H1 (cell line): ENCODE measurements around the gene PTPMT1. TPM values are rescaled to one million over a fixed set of nuclear protein-coding genes. Genes with fewer than 3 reads are reported as not detected.

Experiments
- CTCF ChIA-PET: fragments of 300-600 bp; sonication (Branson Sonifier 250); formaldehyde crosslinking; loops from one replicate; lab custom pipeline; 2021; ENCODE audit not compliant: partially characterized antibody; lab: Charles Lee
- POLR2A ChIA-PET: fragments of 300-600 bp; sonication (Branson Sonifier 250); formaldehyde crosslinking; loops from one replicate; lab custom pipeline; 2021; ENCODE audit warnings: inconsistent platforms; ENCODE audit not compliant: partially characterized antibody; lab: Charles Lee
- DNase-seq, 2 experiments: peaks; one replicate each; pipeline versions ENCODE4 v3.0.0 to v3.0.0-alpha.2; 2010 to 2022; ENCODE audit warnings: low spot score in 2 of 2, low read depth in 1 of 2, mixed read lengths in 1 of 2
- FAIRE-seq: peaks from 2 replicates; lab custom pipeline; 2011; peaks lifted over from hg19 to GRCh38; lab: Jason Lieb, UNC
- H2AFZ ChIP-seq: 2 replicates; pipeline ENCODE4 v1.8.1; 2012; ENCODE audit warnings: low read length, inconsistent platforms
- H2AK5ac ChIP-seq: 2 replicates; pipeline ENCODE4 v1.6.1; 2013; ENCODE audit warnings: low read depth, low read length
- H2BK120ac ChIP-seq: replicated peaks from 2 replicates; pipeline ENCODE3; 2013; ENCODE audit warnings: low read depth, low read length, inconsistent platforms
- H2BK12ac ChIP-seq: 2 replicates; pipeline ENCODE4 v1.6.1; 2013; ENCODE audit warnings: low read depth, low read length
- H2BK15ac ChIP-seq: 2 replicates; pipeline ENCODE4 v1.6.1; 2013; ENCODE audit warnings: low read length
- H2BK20ac ChIP-seq: 2 replicates; pipeline ENCODE4 v1.6.1; 2013; ENCODE audit warnings: low read length
- H2BK5ac ChIP-seq: 2 replicates; pipeline ENCODE4 v1.6.1; 2013; ENCODE audit warnings: low read depth, low read length
- H3K14ac ChIP-seq: 2 replicates; pipeline ENCODE4 v1.6.1; 2013; ENCODE audit warnings: inconsistent platforms; ENCODE audit not compliant: insufficient read length
- H3K18ac ChIP-seq: 2 replicates; pipeline ENCODE4 v1.6.1; 2013; ENCODE audit warnings: low read length; ENCODE audit errors: extremely low read depth
- H3K23ac ChIP-seq: 2 replicates; pipeline ENCODE4 v1.6.1; 2013; ENCODE audit warnings: inconsistent platforms; ENCODE audit not compliant: insufficient read length
- H3K23me2 ChIP-seq: 2 replicates; pipeline ENCODE4 v1.6.1; 2013; ENCODE audit warnings: low read depth, low read length
- H3K27ac ChIP-seq: 2 replicates; pipeline ENCODE4 v1.6.1; 2011; ENCODE audit warnings: low read depth, low read length, inconsistent platforms
- H3K27me3 ChIP-seq, 4 experiments: replicated peaks in 1 of 4; 1 replicate in 1 of 4; 2 replicates in 3 of 4; pipeline versions ENCODE4 v1.6.1 to v1.8.1; 2011 to 2013; ENCODE audit warnings: low read length in 3 of 4, mild to moderate bottlenecking in 3 of 4, inconsistent platforms in 2 of 4, mixed read lengths in 2 of 4, moderate library complexity in 1 of 4; ENCODE audit not compliant: control insufficient read depth in 3 of 4, insufficient read depth in 3 of 4; ENCODE audit errors: extremely low read depth in 1 of 4
- H3K36me3 ChIP-seq, 4 experiments: 2 replicates each; pipeline versions ENCODE4 v1.6.1 to v1.8.1; 2011 to 2013; ENCODE audit warnings: mild to moderate bottlenecking in 4 of 4, low read length in 3 of 4, moderate library complexity in 2 of 4, control low read depth in 1 of 4, inconsistent platforms in 1 of 4; ENCODE audit not compliant: insufficient read depth in 4 of 4, control insufficient read depth in 2 of 4
- H3K4ac ChIP-seq: replicated peaks from 2 replicates; pipeline ENCODE3; 2013; ENCODE audit warnings: low read length, low read depth, mixed read lengths, inconsistent platforms; ENCODE audit not compliant: insufficient read length
- H3K4me1 ChIP-seq, 4 experiments: replicated peaks in 1 of 4; 1 replicate in 1 of 4; 2 replicates in 3 of 4; pipeline versions ENCODE4 v1.6.1 to v1.8.1; 2011 to 2013; ENCODE audit warnings: low read length in 3 of 4, inconsistent platforms in 2 of 4, mixed read lengths in 1 of 4; ENCODE audit not compliant: insufficient read depth in 4 of 4, control insufficient read depth in 3 of 4
- H3K4me2 ChIP-seq, 2 experiments: 2 replicates each; pipeline versions ENCODE4 v1.6.1 to v1.8.1; 2011 to 2013; ENCODE audit warnings: low read depth in 2 of 2, low read length in 2 of 2, control low read depth in 1 of 2, inconsistent platforms in 1 of 2, mild to moderate bottlenecking in 1 of 2; ENCODE audit not compliant: insufficient read depth in 1 of 2
- H3K4me3 ChIP-seq, 4 experiments: fragments of 200-600, 300-600 bp in 1 of 4; sonication (generic), shearing (Covaris generic), sonication (Bioruptor Twin) in 1 of 4; 2 replicates each; pipeline versions ENCODE4 v1.5.1 to v1.8.1; 2011 to 2016; ENCODE audit warnings: low read length in 4 of 4, low read depth in 3 of 4, control low read depth in 2 of 4, inconsistent platforms in 2 of 4, mild to moderate bottlenecking in 2 of 4, mixed read lengths in 1 of 4, moderate library complexity in 1 of 4; ENCODE audit not compliant: insufficient read depth in 2 of 4; ENCODE audit errors: extremely low read depth in 1 of 4
- H3K56ac ChIP-seq: replicated peaks from 2 replicates; pipeline ENCODE3; 2013; ENCODE audit warnings: low read depth, mild to moderate bottlenecking, mixed read lengths, low read length, inconsistent platforms; ENCODE audit not compliant: insufficient read length
- H3K79me1 ChIP-seq: 2 replicates; pipeline ENCODE4 v1.6.1; 2013; ENCODE audit warnings: low read depth, low read length, control low read depth
- H3K79me2 ChIP-seq, 2 experiments: 2 replicates each; pipeline versions ENCODE4 v1.6.1 to v1.8.1; 2012 to 2013; ENCODE audit warnings: low read length in 2 of 2, mild to moderate bottlenecking in 2 of 2, inconsistent platforms in 1 of 2; ENCODE audit not compliant: insufficient read depth in 2 of 2, control insufficient read depth in 1 of 2
- H3K9ac ChIP-seq, 4 experiments: replicated peaks in 1 of 4; 1 replicate in 1 of 4; 2 replicates in 3 of 4; pipeline versions ENCODE4 v1.6.1 to v1.8.1; 2011 to 2013; ENCODE audit warnings: low read depth in 3 of 4, low read length in 3 of 4, control low read depth in 2 of 4, mild to moderate bottlenecking in 2 of 4, moderate library complexity in 2 of 4, inconsistent platforms in 1 of 4; ENCODE audit errors: extremely low read depth in 1 of 4
- H3K9me3 ChIP-seq, 2 experiments: 2 replicates each; pipeline versions ENCODE4 v1.6.1 to v1.8.1; 2012 to 2013; ENCODE audit warnings: mild to moderate bottlenecking in 2 of 2, moderate library complexity in 2 of 2, control low read depth in 1 of 2, inconsistent platforms in 1 of 2, low read depth in 1 of 2, low read length in 1 of 2, mixed read lengths in 1 of 2; ENCODE audit not compliant: insufficient read depth in 2 of 2
- H4K20me1 ChIP-seq, 2 experiments: replicated peaks in 1 of 2; 2 replicates each; pipeline versions ENCODE3 to v1.8.1; 2011 to 2013; ENCODE audit warnings: inconsistent platforms in 2 of 2, low read length in 2 of 2, mild to moderate bottlenecking in 1 of 2; ENCODE audit not compliant: insufficient read depth in 2 of 2, control insufficient read depth in 1 of 2
- H4K5ac ChIP-seq: 2 replicates; pipeline ENCODE4 v1.6.1; 2013; ENCODE audit warnings: low read length, low read depth, mixed read lengths, inconsistent platforms; ENCODE audit not compliant: insufficient read length
- H4K8ac ChIP-seq: 2 replicates; pipeline ENCODE4 v1.8.0; 2013; ENCODE audit warnings: mild to moderate bottlenecking, moderate library complexity, low read length, inconsistent platforms; ENCODE audit not compliant: insufficient read depth; ENCODE audit errors: extremely low read depth
- H4K91ac ChIP-seq: replicated peaks from 2 replicates; pipeline ENCODE3; 2013; ENCODE audit warnings: low read length, mixed read lengths, inconsistent platforms; ENCODE audit not compliant: insufficient read length
- CBX8 ChIP-seq: fragments of 300-800, 300-1000 bp; sonication (generic); IDR thresholded peaks from 2 replicates; pipeline ENCODE4 v1.7.1; 2016; ENCODE audit warnings: low read depth, low read length, borderline replicate concordance
- EP300 ChIP-seq, 2 experiments: IDR thresholded peaks; 1 replicate in 1 of 2; 2 replicates in 1 of 2; pipeline ENCODE4 v1.6.1; 2011 to 2012; ENCODE audit warnings: low read depth in 2 of 2, low read length in 2 of 2, mild to moderate bottlenecking in 2 of 2, borderline replicate concordance in 1 of 2, inconsistent platforms in 1 of 2, moderate library complexity in 1 of 2
- EZH2 ChIP-seq: fragments of 200-600 bp; sonication (generic); IDR thresholded peaks from 2 replicates; pipeline ENCODE4 v1.7.1; 2012; ENCODE audit warnings: low read depth, mild to moderate bottlenecking, moderate library complexity, low read length, inconsistent platforms; ENCODE audit not compliant: severe bottlenecking
- GTF2F1 ChIP-seq: IDR thresholded peaks from 2 replicates; pipeline ENCODE4 v1.6.1; 2012; ENCODE audit warnings: low read depth, low read length, improper control_type of control experiment, borderline replicate concordance
- JUND ChIP-seq: IDR thresholded peaks from 2 replicates; pipeline ENCODE4 v1.6.1; 2011; ENCODE audit warnings: mild to moderate bottlenecking, improper control_type of control experiment, low read length
- MAX ChIP-seq: IDR thresholded peaks from 2 replicates; pipeline ENCODE4 v1.6.1; 2012; ENCODE audit warnings: inconsistent platforms
- NANOG ChIP-seq: IDR thresholded peaks from 2 replicates; pipeline ENCODE4 v1.6.1; 2011; ENCODE audit warnings: low read length, low read depth, mild to moderate bottlenecking, inconsistent platforms; ENCODE audit not compliant: insufficient read depth, poor library complexity, severe bottlenecking
- NRF1 ChIP-seq: IDR thresholded peaks from 2 replicates; pipeline ENCODE4 v1.6.1; 2011; ENCODE audit warnings: mild to moderate bottlenecking, low read depth, low read length, improper control_type of control experiment
- SP4 ChIP-seq: IDR thresholded peaks from 2 replicates; pipeline ENCODE4 v1.6.1; 2012; ENCODE audit warnings: low read length, inconsistent platforms
- USF2 ChIP-seq: IDR thresholded peaks from 2 replicates; pipeline ENCODE4 v1.6.1; 2011; ENCODE audit warnings: low read length, improper control_type of control experiment
- ZNF274 ChIP-seq: IDR thresholded peaks from 2 replicates; pipeline ENCODE4 v1.7.0; 2012; ENCODE audit warnings: low read length, borderline replicate concordance; ENCODE audit errors: extremely low read depth
- WGBS, 2 experiments: shearing (Covaris generic) in 1 of 2; methylation state at CpG; one replicate each; pipeline versions ENCODE4 v1.1.6 to v1.1.7; 2013 to 2015; ENCODE audit warnings: low lambda C conversion rate in 2 of 2, mixed read lengths in 2 of 2, inconsistent platforms in 1 of 2, low coverage in 1 of 2, missing lambda C conversion rate in 1 of 2; ENCODE audit not compliant: insufficient replicate concordance in 2 of 2, insufficient coverage in 1 of 2, insufficient read length in 1 of 2; ENCODE audit errors: extremely low coverage in 1 of 2, missing lambda C conversion rate in 1 of 2; 5-methylcytosine and 5-hydroxymethylcytosine counted together
- polyA plus RNA-seq, 7 experiments: library from polyadenylated mRNA; depleted of rRNA in 3 of 7; stranded (reverse) in 5 of 7; unstranded in 2 of 7; fragments of >200 nt in 5 of 7; fragments of 200-250 nt in 2 of 7; gene quantifications; 1 replicate in 5 of 7; 2 replicates in 1 of 7; 4 replicates in 1 of 7; pipeline versions ENCODE4 v1.2.1 to v1.2.3, GENCODE V29; 2011 to 2013; ENCODE audit warnings: missing spikeins in 2 of 7, mixed read lengths in 2 of 7
- total RNA-seq: library from RNA; stranded (reverse); fragmentation: NEBNext Ultra II Directional; extraction: Animal tissue kit (Norgen Biotek cat#: 25700); gene quantifications from 2 replicates; pipeline ENCODE4 v1.2.1, GENCODE V29; 2021

Gene PTPMT1
- total and polyA plus RNA-seq, 2 of the 8 experiments (the other 6 are each of a cell fraction or from before 2014, with no cell fraction given), result 44.8 to 105 TPM

GRCh38 chr11:47534704-47535251, 30.6 kb upstream of the PTPMT1 start:
- Histone ChIP-seq H4K8ac (no peak overlapping the region), H3K4me3 (no peak overlapping the region), H3K4me2 (no peak overlapping the region), H3K27ac (no peak overlapping the region), H2BK15ac (no peak overlapping the region), H4K91ac (no peak overlapping the region), H2BK120ac (no peak overlapping the region), H2BK5ac (no peak overlapping the region), H3K9me3 (no peaks in the 10 kb centered on the region), H3K4me1 (peaks cover 0 to 6% (median 3%) of the 10 kb centered on the region in 4 experiments; a peak in 4 of 7 replicates), H3K56ac (no peak overlapping the region), H2AK5ac (no peak overlapping the region), H3K18ac (no peak overlapping the region), H3K36me3 (peaks cover 0 to 8% (median 0%) of the 10 kb centered on the region in 4 experiments; a peak in 1 of 8 replicates), H2BK20ac (no peak overlapping the region), H2BK12ac (no peak overlapping the region), H4K20me1 (peaks cover 21 to 28% of the 10 kb centered on the region in 2 experiments), H3K23me2 (no peaks in the 10 kb centered on the region), H2AFZ (no peak overlapping the region), H3K4ac (no peak overlapping the region), H4K5ac (no peak overlapping the region), H3K23ac (no peak overlapping the region), H3K14ac (no peak overlapping the region), H3K9ac (no peak overlapping the region), H3K79me2 (peaks cover 28 to 99% of the 10 kb centered on the region in 2 experiments), H3K27me3 (no peaks in the 10 kb centered on the region), H3K79me1 (0 out of 2 replicates have a peak, but pooled peaks cover 2% of the 10 kb centered on the region)
- ChIA-PET POLR2A (interaction anchor here (1.0 to 3.1 kb wide), 5 partner anchors 8 to 31 kb away, joined by 3 to 11 read pairs (median 4); partner anchors contain the start of gene PTPMT1), CTCF (interaction anchor here (1.2 to 1.9 kb wide), 2 partner anchors 8 to 17 kb away, joined by 3 to 6 read pairs; no protein-coding TSS in a partner anchor)
- 93% methylated on average over 4 of the region's 4 CpGs; no CpG with 5 or more reads in 1 of the 2 experiments for WGBS, 2 experiments
- FAIRE-seq (no peak), DNase-seq (no peak)
- TF ChIP-seq USF2 (no peak), CBX8 (no peak), GTF2F1 (no peak), EZH2 (no peak), SP4 (no peak), EP300 (IDR thresholded peaks at IDR 0.05; ENCODE audit: borderline replicate concordance in 1 of 2, low read depth in 2 of 2, low read length in 2 of 2) (no peak), NANOG (no peak), JUND (no peak), NRF1 (no peak), ZNF274 (no peak), MAX (no peak)
